Measurements from ENCODE around the gene LRRC25.

DNA sequence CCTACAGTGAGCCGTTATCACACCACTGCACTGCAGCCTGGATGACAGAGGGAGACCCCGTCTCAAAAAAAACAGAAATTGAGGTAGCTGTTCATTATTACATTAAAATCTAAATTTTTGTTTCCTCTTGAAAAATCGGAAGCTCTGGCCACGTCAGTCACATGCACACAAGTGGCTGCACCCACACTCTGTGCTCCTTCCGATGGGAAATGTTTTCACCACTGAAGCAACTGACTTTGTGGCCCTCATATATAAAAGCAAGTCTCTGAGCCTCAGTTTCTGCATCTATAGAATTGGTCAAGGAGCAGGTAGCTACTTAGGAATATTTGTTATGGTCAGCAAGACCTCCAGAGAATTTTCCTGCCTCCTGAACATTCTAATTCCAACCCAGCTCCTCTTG, 4.5 kb downstream of the LRRC25 start:
- TF ChIP-seq EZH2 (IDR thresholded peaks at IDR 0.05), result no peak
- no peak for TF ChIP-seq POLR2AphosphoS5 (IDR thresholded peaks at IDR 0.05; ENCODE audit: borderline replicate concordance, low read depth, low read length)

Data from SK-N-MC (cell line).